HCT116 (cell line): Measurements from ENCODE around the gene TMA7B. TPM values are rescaled to one million over a fixed set of nuclear protein-coding genes. Genes with fewer than 3 reads are reported as not detected.

Source experiments
- ATAC-seq: fragments of 200-7000 bp; cut with Tn5 transposase; 2 replicates; pipeline ENCODE4 v1.9.1; 2020; ENCODE audit warnings: mild to moderate bottlenecking, moderate library complexity
- BruUV-seq: library from RNA; stranded (reverse); fragments of 400-500 nt; replicated peaks from 2 replicates; lab custom pipeline; 2021; lab: Mats Ljungman, UMichigan
- CTCF ChIA-PET: fragments of 300-600 bp; sonication (Branson Sonifier 250); formaldehyde crosslinking; loops from one replicate; lab custom pipeline; 2021; ENCODE audit warnings: antibody characterized with exemption; lab: Charles Lee
- POLR2A ChIA-PET: fragments of 300-600, 350-600 bp; sonication (Branson Sonifier 250); formaldehyde crosslinking; loops from one replicate; lab custom pipeline; 2021; ENCODE audit warnings: antibody characterized with exemption; lab: Charles Lee
- RAD21 ChIA-PET, 2 experiments: fragments of 300-600 bp; sonication (Branson Sonifier 250); formaldehyde crosslinking; loops; one replicate each; lab custom pipeline; 2023; ENCODE audit warnings: low total read pairs in 2 of 2; ENCODE audit not compliant: uncharacterized antibody in 2 of 2, unreplicated experiment in 2 of 2, low non-redundant PET in 1 of 2; lab: Charles Lee
- DNase-seq: peaks from one replicate; pipeline ENCODE4 v3.0.0-alpha.2; 2010; ENCODE audit warnings: low read depth, low spot score
- H2AFZ ChIP-seq: fragments of 200-600 bp; shearing (Covaris generic), sonication (generic); 2 replicates; pipeline ENCODE4 v1.6.1; 2017; ENCODE audit warnings: low read depth, mixed run types, mixed read lengths, antibody characterized with exemption, low read length; ENCODE audit not compliant: poor library complexity, severe bottlenecking
- H3K27ac ChIP-seq: 2 replicates; pipeline ENCODE4 v1.5.1; 2012; ENCODE audit warnings: low read depth, low read length
- H3K27me3 ChIP-seq: fragments of 200-600 bp; sonication (generic); 2 replicates; pipeline ENCODE4 v1.6.1; 2016; ENCODE audit warnings: mixed run types, low read length, mixed read lengths; ENCODE audit not compliant: insufficient read depth
- H3K36me3 ChIP-seq, 2 experiments: fragments of 200-500 bp in 1 of 2; fragments of 200-600 bp in 1 of 2; sonication (Bioruptor generic) in 1 of 2; sonication (generic) in 1 of 2; 2 replicates each; pipeline versions ENCODE4 v1.5.1 to v1.6.1; 2014 to 2016; ENCODE audit warnings: low read length in 2 of 2, inconsistent platforms in 1 of 2, mixed read lengths in 1 of 2, mixed run types in 1 of 2; ENCODE audit not compliant: insufficient read depth in 2 of 2, control insufficient read depth in 1 of 2
- H3K4me1 ChIP-seq, 2 experiments: fragments of 200-600 bp in 1 of 2; sonication (generic) in 1 of 2; 2 replicates each; pipeline versions ENCODE4 v1.5.1 to v1.6.1; 2012 to 2017; ENCODE audit warnings: low read length in 2 of 2, inconsistent platforms in 1 of 2, mild to moderate bottlenecking in 1 of 2, mixed read lengths in 1 of 2, mixed run types in 1 of 2, moderate library complexity in 1 of 2; ENCODE audit not compliant: insufficient read depth in 2 of 2, control insufficient read depth in 1 of 2
- H3K4me2 ChIP-seq: fragments of 200-600 bp; sonication (generic); 2 replicates; pipeline ENCODE4 v1.6.1; 2017; ENCODE audit warnings: mixed run types, low read length, mixed read lengths
- H3K4me3 ChIP-seq, 2 experiments: fragments of 200-600 bp in 1 of 2; sonication (generic) in 1 of 2; replicated peaks in 1 of 2; 2 replicates each; pipeline ENCODE4 v1.5.1; 2011 to 2016; ENCODE audit warnings: low read length in 2 of 2, control low read depth in 1 of 2, low read depth in 1 of 2, mild to moderate bottlenecking in 1 of 2, mixed read lengths in 1 of 2, mixed run types in 1 of 2
- H3K79me2 ChIP-seq: fragments of 200-600 bp; sonication (generic); 2 replicates; pipeline ENCODE4 v1.6.1; 2017; ENCODE audit warnings: mild to moderate bottlenecking, mixed run types, low read length, moderate library complexity, mixed read lengths; ENCODE audit not compliant: insufficient read depth
- H3K9ac ChIP-seq: fragments of 200-600 bp; sonication (generic); 2 replicates; pipeline ENCODE4 v1.6.1; 2016; ENCODE audit warnings: low read length, mixed read lengths
- H3K9me2 ChIP-seq: fragments of 200-600 bp; sonication (generic), shearing (Covaris generic); 2 replicates; pipeline ENCODE4 v1.6.1; 2017; ENCODE audit warnings: mixed run types, mild to moderate bottlenecking, moderate library complexity; ENCODE audit not compliant: insufficient read depth
- H3K9me3 ChIP-seq, 2 experiments: fragments of 200-500 bp in 1 of 2; fragments of 200-600 bp in 1 of 2; sonication (Bioruptor generic) in 1 of 2; sonication (generic) in 1 of 2; 2 replicates each; pipeline ENCODE4 v1.6.1; 2014 to 2017; ENCODE audit warnings: low read length in 2 of 2, mixed read lengths in 2 of 2, inconsistent platforms in 1 of 2, low read depth in 1 of 2, mild to moderate bottlenecking in 1 of 2, mixed run types in 1 of 2, moderate library complexity in 1 of 2; ENCODE audit not compliant: control insufficient read depth in 1 of 2, insufficient read depth in 1 of 2
- H4K20me1 ChIP-seq: fragments of 200-600 bp; sonication (generic), shearing (Covaris generic); 2 replicates; pipeline ENCODE4 v1.6.1; 2017; ENCODE audit warnings: mixed run types, mild to moderate bottlenecking, moderate library complexity; ENCODE audit not compliant: insufficient read depth
- EZH2phosphoT487 ChIP-seq: fragments of 200-600 bp; IDR thresholded peaks from 2 replicates; pipeline ENCODE4 v1.6.1; 2018; ENCODE audit warnings: antibody characterized with exemption, borderline replicate concordance
- RAD21 ChIP-seq: IDR thresholded peaks from 2 replicates; pipeline ENCODE4 v1.6.1; 2012; ENCODE audit warnings: low read depth, mild to moderate bottlenecking
- SP1 ChIP-seq: IDR thresholded peaks from 2 replicates; pipeline ENCODE4 v1.6.1; 2012; ENCODE audit warnings: low read depth
- SRF ChIP-seq: IDR thresholded peaks from 2 replicates; pipeline ENCODE4 v1.6.1; 2012; ENCODE audit warnings: low read depth
- YY1 ChIP-seq: IDR thresholded peaks from 2 replicates; pipeline ENCODE4 v1.6.1; 2011; ENCODE audit warnings: low read length, low read depth, moderate library complexity, mild to moderate bottlenecking; ENCODE audit not compliant: insufficient replicate concordance; ENCODE audit errors: extremely low read depth
- intact Hi-C: fragments of 100-400 bp; cut with micrococcal nuclease; formaldehyde crosslinking; loops from 2 replicates; pipeline ENCODE4 v1.10.0; 2022
- total RNA-seq: library from RNA; stranded (reverse); gene quantifications from one replicate; pipeline ENCODE4 v1.2.1, GENCODE V29; 2021; ENCODE audit not compliant: unreplicated experiment

TMA7B gene
- total RNA-seq, 1 experiment from 2014 or later, result not detected

DNA sequence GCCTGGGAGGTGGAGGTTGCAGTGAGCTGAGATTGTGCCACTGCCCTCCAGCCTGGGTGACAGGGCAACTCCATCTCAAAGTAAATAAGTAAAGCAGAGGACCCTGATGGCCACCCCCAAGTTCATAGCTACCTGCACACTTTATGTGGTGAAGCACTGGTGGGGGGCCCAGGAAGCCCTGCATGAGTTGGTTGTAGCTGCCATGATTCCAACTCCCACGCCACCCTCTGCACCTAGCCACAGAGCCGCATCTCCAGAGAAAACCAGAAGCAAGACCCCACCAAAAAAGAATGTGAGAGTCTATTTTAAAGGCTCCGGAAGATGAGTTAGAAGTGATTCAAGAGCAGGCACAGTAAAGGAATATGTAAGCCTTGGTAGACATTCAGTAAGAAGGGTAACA is 20.4 kb upstream of the TMA7B start:
- Histone ChIP-seq H3K27ac (no peak overlapping the region), H4K20me1 (no peaks in the 10 kb centered on the region), H3K79me2 (no peaks in the 10 kb centered on the region), H3K4me3 (no peak overlapping the region), H3K9me2 (no peaks in the 10 kb centered on the region), H3K36me3 (no peaks in the 10 kb centered on the region), H3K9me3 (no peaks in the 10 kb centered on the region), H3K4me2 (no peak overlapping the region), H3K27me3 (peaks cover 35% of the 10 kb centered on the region), H3K4me1 (no peaks in the 10 kb centered on the region), H3K9ac (no peak overlapping the region), H2AFZ (no peak overlapping the region)
- ATAC-seq (no peak), DNase-seq (no peak)
- RAD21 ChIA-PET, result no interaction called here
- CTCF ChIA-PET, result no interaction called here
- POLR2A ChIA-PET, result no interaction called here
- no TSS peak for BruUV-seq
- TF ChIP-seq EZH2phosphoT487 (no peak), YY1 (no peak), SRF (no peak)
- intact Hi-C loops, result loop anchor here (10.0 kb wide), 2 partner anchors 405 kb away; partner anchors contain the start of genes ADSL and RPS19BP1

DNA sequence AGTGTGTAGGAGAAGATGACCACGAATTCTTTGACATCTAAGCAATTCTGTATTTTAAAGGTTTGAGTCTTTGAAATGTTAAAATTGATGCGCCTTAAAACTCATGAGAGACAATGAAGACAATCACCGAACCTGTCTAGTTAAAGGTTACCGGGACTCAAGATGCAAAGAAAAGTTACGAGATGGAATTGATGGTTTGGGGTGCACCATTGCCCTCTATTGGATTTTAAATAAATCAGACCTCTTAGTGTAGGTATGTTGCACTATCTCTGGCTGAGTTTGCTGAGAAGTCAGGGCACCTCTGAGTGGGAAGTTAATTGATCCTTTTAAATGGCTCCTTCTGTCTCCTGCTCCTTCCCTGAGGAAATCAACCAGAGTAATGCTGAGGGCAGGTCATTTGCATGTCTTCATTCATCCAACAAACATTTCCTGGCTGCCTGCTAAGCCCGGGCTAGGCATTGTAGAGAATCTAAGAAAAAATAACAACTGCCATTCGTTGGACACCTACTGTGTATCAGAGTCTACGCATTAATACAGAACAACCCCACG is 19.4 kb upstream of the TMA7B start:
- BruUV-seq, result no TSS peak
- H3K27ac ChIP-seq, result no peak overlapping the region
- H3K9me2 ChIP-seq, result no peaks in the 10 kb centered on the region
- DNase-seq (no peak), ATAC-seq (no peak)
- no peaks in the 10 kb centered on the region for H3K9me3 ChIP-seq
- TF ChIP-seq SP1 (no peak), RAD21 (peak; percentile 21; the same call in 1 of the 2 replicates)
- no peak overlapping the region for H3K4me2 ChIP-seq
- H3K4me1 ChIP-seq, result no peaks in the 10 kb centered on the region
- no peaks in the 10 kb centered on the region for H3K36me3 ChIP-seq
- H3K27me3 ChIP-seq, result peaks cover 26% of the 10 kb centered on the region
- no peak overlapping the region for H2AFZ ChIP-seq
- no peaks in the 10 kb centered on the region for H4K20me1 ChIP-seq
- POLR2A ChIA-PET, result no interaction called here
- H3K79me2 ChIP-seq, result no peaks in the 10 kb centered on the region
- CTCF ChIA-PET, result no interaction called here
- intact Hi-C loops, result no loop called here
- no peak overlapping the region for H3K9ac ChIP-seq
- no peak overlapping the region for H3K4me3 ChIP-seq
- RAD21 ChIA-PET, result no interaction called here
